IMR-90 (cell line): ENCODE results near the gene PMS1. TPM values are rescaled to one million over a fixed set of nuclear protein-coding genes. Genes with fewer than 3 reads are reported as not detected.

Experiments
- ATAC-seq: fragments of 200-7000 bp; cut with Tn5 transposase; 2 replicates; pipeline ENCODE4 v1.9.1; 2020; ENCODE audit warnings: low read depth, mild to moderate bottlenecking, moderate library complexity
- BruUV-seq: library from RNA; stranded (reverse); fragments of 400-500 nt; replicated peaks from 2 replicates; lab custom pipeline; 2021; lab: Mats Ljungman, UMichigan
- CTCF ChIA-PET: fragments of 300-600 bp; formaldehyde crosslinking; extraction: SDS; loops from one replicate; lab custom pipeline; 2021; ENCODE audit warnings: antibody characterized with exemption; lab: Yijun Ruan, JAX
- POLR2A ChIA-PET: fragments of 300-600 bp; sonication (Branson Sonifier 250); formaldehyde crosslinking; loops from one replicate; lab custom pipeline; 2022; ENCODE audit warnings: antibody characterized with exemption; ENCODE audit not compliant: unreplicated experiment; lab: Charles Lee
- DNase-seq: peaks from one replicate; pipeline ENCODE4 v3.0.0; 2013
- H2AFZ ChIP-seq: replicated peaks from 2 replicates; pipeline ENCODE3; 2013; ENCODE audit warnings: low read length, mild to moderate bottlenecking; ENCODE audit not compliant: poor library complexity
- H2AK5ac ChIP-seq: 2 replicates; pipeline ENCODE4 v1.6.1; 2013; ENCODE audit warnings: low read depth, low read length, inconsistent platforms
- H2AK9ac ChIP-seq: replicated peaks from 2 replicates; pipeline ENCODE3; 2013; ENCODE audit warnings: mild to moderate bottlenecking, low read depth, low read length, moderate library complexity; ENCODE audit not compliant: poor library complexity
- H2BK120ac ChIP-seq: 2 replicates; pipeline ENCODE4 v1.6.1; 2013; ENCODE audit warnings: low read depth, low read length, inconsistent platforms
- H2BK15ac ChIP-seq: 3 replicates; pipeline ENCODE4 v1.6.1; 2013; ENCODE audit warnings: low read depth, low read length, inconsistent platforms
- H2BK20ac ChIP-seq: 2 replicates; pipeline ENCODE4 v1.6.1; 2013; ENCODE audit warnings: low read depth, mild to moderate bottlenecking, inconsistent platforms, low read length, moderate library complexity
- H2BK5ac ChIP-seq: 2 replicates; pipeline ENCODE4 v1.6.1; 2013; ENCODE audit warnings: mild to moderate bottlenecking, low read depth, low read length, inconsistent platforms; ENCODE audit not compliant: poor library complexity, severe bottlenecking
- H3K14ac ChIP-seq: replicated peaks from 2 replicates; pipeline ENCODE4 v1.6.1; 2013; ENCODE audit warnings: low read depth, low read length, inconsistent platforms
- H3K18ac ChIP-seq: 2 replicates; pipeline ENCODE4 v1.6.1; 2013; ENCODE audit warnings: low read depth, low read length, control low read depth
- H3K23ac ChIP-seq: 2 replicates; pipeline ENCODE4 v1.6.1; 2013; ENCODE audit warnings: low read depth, low read length, inconsistent platforms
- H3K27ac ChIP-seq: 2 replicates; pipeline ENCODE4 v1.5.1; 2013; ENCODE audit warnings: mild to moderate bottlenecking, control low read depth, low read length; ENCODE audit not compliant: insufficient read depth
- H3K27me3 ChIP-seq: 2 replicates; pipeline ENCODE4 v1.6.1; 2013; ENCODE audit warnings: low read length; ENCODE audit not compliant: control insufficient read depth, insufficient read depth
- H3K36me3 ChIP-seq: 2 replicates; pipeline ENCODE4 v1.6.1; 2013; ENCODE audit warnings: low read length, mixed read lengths; ENCODE audit not compliant: control insufficient read depth, insufficient read depth
- H3K4ac ChIP-seq: 2 replicates; pipeline ENCODE4 v1.6.1; 2013; ENCODE audit warnings: low read depth, low read length, inconsistent platforms
- H3K4me1 ChIP-seq: 2 replicates; pipeline ENCODE4 v1.6.1; 2013; ENCODE audit warnings: low read length, mixed read lengths; ENCODE audit not compliant: control insufficient read depth, insufficient read depth
- H3K4me2 ChIP-seq: 2 replicates; pipeline ENCODE4 v1.6.1; 2013; ENCODE audit warnings: low read depth, mild to moderate bottlenecking, control low read depth, low read length, moderate library complexity
- H3K4me3 ChIP-seq: 2 replicates; pipeline ENCODE4 v1.5.1; 2013; ENCODE audit warnings: low read depth, mild to moderate bottlenecking, control low read depth, low read length, moderate library complexity; ENCODE audit not compliant: insufficient read depth
- H3K56ac ChIP-seq: 2 replicates; pipeline ENCODE4 v1.6.1; 2013; ENCODE audit warnings: low read length, inconsistent platforms; ENCODE audit not compliant: insufficient read depth; ENCODE audit errors: extremely low read depth
- H3K79me1 ChIP-seq, 2 experiments: 2 replicates each; pipeline ENCODE4 v1.6.1; 2013; ENCODE audit warnings: low read length in 2 of 2, inconsistent platforms in 1 of 2, low read depth in 1 of 2
- H3K9ac ChIP-seq: 2 replicates; pipeline ENCODE4 v1.6.1; 2013; ENCODE audit warnings: low read depth, low read length, control low read depth
- H3K9me1 ChIP-seq: 2 replicates; pipeline ENCODE4 v1.6.1; 2013; ENCODE audit warnings: low read length, inconsistent platforms; ENCODE audit not compliant: insufficient read depth
- H3K9me3 ChIP-seq: 2 replicates; pipeline ENCODE4 v1.6.1; 2013; ENCODE audit warnings: low read length; ENCODE audit not compliant: control insufficient read depth, insufficient read depth
- H4K20me1 ChIP-seq: 2 replicates; pipeline ENCODE4 v1.6.1; 2013; ENCODE audit warnings: low read length, inconsistent platforms; ENCODE audit not compliant: insufficient read depth
- H4K5ac ChIP-seq: 2 replicates; pipeline ENCODE4 v1.6.1; 2013; ENCODE audit warnings: mild to moderate bottlenecking, low read depth, low read length, control low read depth
- H4K8ac ChIP-seq, 2 experiments: 2 replicates each; pipeline ENCODE4 v1.6.1; 2013; ENCODE audit warnings: low read depth in 2 of 2, low read length in 2 of 2, control low read depth in 1 of 2, inconsistent platforms in 1 of 2
- H4K91ac ChIP-seq: 2 replicates; pipeline ENCODE4 v1.6.1; 2013; ENCODE audit warnings: low read depth, low read length, inconsistent platforms; ENCODE audit not compliant: insufficient read depth
- BHLHE40 ChIP-seq: fragments of 150-350 bp; IDR thresholded peaks from 2 replicates; pipeline ENCODE4 v1.6.1; 2016; ENCODE audit warnings: mild to moderate bottlenecking, low read depth, low read length
- CEBPB ChIP-seq: IDR thresholded peaks from 2 replicates; pipeline ENCODE4 v1.6.1; 2012; ENCODE audit warnings: low read depth, low read length, improper control_type of control experiment
- CHD1 ChIP-seq: IDR thresholded peaks from 2 replicates; pipeline ENCODE4 v1.6.1; 2012; ENCODE audit warnings: low read depth, low read length, improper control_type of control experiment
- FOS ChIP-seq: fragments of 150-350 bp; IDR thresholded peaks from 2 replicates; pipeline ENCODE4 v1.6.1; 2016; ENCODE audit warnings: low read depth, low read length
- MAFK ChIP-seq: IDR thresholded peaks from 2 replicates; pipeline ENCODE4 v1.6.1; 2012; ENCODE audit warnings: low read depth, low read length, improper control_type of control experiment
- MAZ ChIP-seq: IDR thresholded peaks from 2 replicates; pipeline ENCODE4 v1.6.1; 2012; ENCODE audit warnings: low read depth, mild to moderate bottlenecking, low read length, improper control_type of control experiment, moderate library complexity, borderline replicate concordance
- MXI1 ChIP-seq: IDR thresholded peaks from 2 replicates; pipeline ENCODE4 v1.6.1; 2012; ENCODE audit warnings: low read depth, mild to moderate bottlenecking, low read length, moderate library complexity, borderline replicate concordance
- NFE2L2 ChIP-seq: fragments of 150-350 bp; IDR thresholded peaks from 2 replicates; pipeline ENCODE4 v1.6.1; 2016; ENCODE audit warnings: low read depth, mild to moderate bottlenecking, low read length
- POLR2A ChIP-seq: IDR thresholded peaks from 2 replicates; pipeline ENCODE4 v1.6.1; 2012; ENCODE audit warnings: mild to moderate bottlenecking, low read depth, low read length
- RAD21 ChIP-seq: IDR thresholded peaks from 2 replicates; pipeline ENCODE4 v1.6.1; 2012; ENCODE audit warnings: low read length, improper control_type of control experiment
- RCOR1 ChIP-seq: IDR thresholded peaks from 2 replicates; pipeline ENCODE4 v1.6.1; 2012; ENCODE audit warnings: mild to moderate bottlenecking, low read length, improper control_type of control experiment; ENCODE audit not compliant: insufficient replicate concordance
- RFX5 ChIP-seq: IDR thresholded peaks from 2 replicates; pipeline ENCODE4 v1.8.0; 2012; ENCODE audit warnings: low read depth, mild to moderate bottlenecking, low read length, moderate library complexity
- SMC3 ChIP-seq: fragments of 150-350 bp; IDR thresholded peaks from 2 replicates; pipeline ENCODE4 v1.6.1; 2016; ENCODE audit warnings: low read depth, mild to moderate bottlenecking, antibody characterized with exemption, low read length, moderate library complexity
- USF2 ChIP-seq: fragments of 150-350 bp; IDR thresholded peaks from 2 replicates; pipeline ENCODE4 v1.6.1; 2017; ENCODE audit warnings: mild to moderate bottlenecking, antibody characterized with exemption, low read length, low read depth
- whole genome bisulfite sequencing, 2 experiments: methylation state at CpG; one replicate each; pipeline versions ENCODE4 v1.1.5 to v1.1.7; 2013; ENCODE audit warnings: missing lambda C conversion rate in 2 of 2; ENCODE audit not compliant: insufficient read length in 1 of 2; ENCODE audit errors: extremely low coverage in 2 of 2; 5-methylcytosine and 5-hydroxymethylcytosine counted together
- dilution Hi-C: fragments of 300-500 bp; cut with HindIII; formaldehyde crosslinking; loops from one replicate; pipeline ENCODE4 v1.14.3; 2018; ENCODE audit warnings: low sequenced_read_pairs; ENCODE audit not compliant: unreplicated experiment
- in situ Hi-C: fragments of 300-500 bp; cut with MboI; formaldehyde crosslinking; loops from 3 replicates; pipeline ENCODE4 v1.14.3; 2019; ENCODE audit warnings: low sequenced_read_pairs, inconsistent platforms, mixed read lengths
- intact Hi-C: fragments of 100-400 bp; cut with micrococcal nuclease; formaldehyde crosslinking; loops from 2 replicates; pipeline ENCODE4 v1.10.0; 2022
- polyA plus RNA-seq, 3 experiments: library from polyadenylated mRNA; depleted of rRNA; stranded (reverse); fragments of >200 nt; gene quantifications; 2 replicates each; pipeline ENCODE4 v1.2.3, GENCODE V29; 2012; ENCODE audit warnings: low replicate concordance in 1 of 3
- total RNA-seq: library from RNA; depleted of rRNA; stranded (reverse); fragments of >200 nt; gene quantifications from 2 replicates; pipeline ENCODE4 v1.2.3, GENCODE V29; 2012
- TF ChIP-seq, protein P1 (sequence below): fragments of 150-350 bp; IDR thresholded peaks from 2 replicates; pipeline ENCODE4 v1.6.1; 2016; ENCODE audit warnings: low read depth, mild to moderate bottlenecking, low read length, moderate library complexity, borderline replicate concordance
- TF ChIP-seq, protein P2 (sequence below): conservative IDR thresholded peaks from 2 replicates; pipeline ENCODE4 v1.5.1; 2012; ENCODE audit warnings: mild to moderate bottlenecking, low read depth, low read length, improper control_type of control experiment

Gene PMS1
- total and polyA plus RNA-seq, 2 of the 4 experiments (the other 2 are of a cell fraction): 8.1 to 10.6 TPM

- TF ChIP-seq MAZ (no peak), RCOR1 (no peak), CEBPB (no peak), MAFK (no peak), FOS (no peak), SMC3 (no peak), RAD21 (no peak), POLR2A (no peak), CHD1 (no peak), RFX5 (no peak), BHLHE40 (no peak), USF2 (no peak), MXI1 (no peak), NFE2L2 (no peak)
- TF ChIP-seq, protein P1, sequence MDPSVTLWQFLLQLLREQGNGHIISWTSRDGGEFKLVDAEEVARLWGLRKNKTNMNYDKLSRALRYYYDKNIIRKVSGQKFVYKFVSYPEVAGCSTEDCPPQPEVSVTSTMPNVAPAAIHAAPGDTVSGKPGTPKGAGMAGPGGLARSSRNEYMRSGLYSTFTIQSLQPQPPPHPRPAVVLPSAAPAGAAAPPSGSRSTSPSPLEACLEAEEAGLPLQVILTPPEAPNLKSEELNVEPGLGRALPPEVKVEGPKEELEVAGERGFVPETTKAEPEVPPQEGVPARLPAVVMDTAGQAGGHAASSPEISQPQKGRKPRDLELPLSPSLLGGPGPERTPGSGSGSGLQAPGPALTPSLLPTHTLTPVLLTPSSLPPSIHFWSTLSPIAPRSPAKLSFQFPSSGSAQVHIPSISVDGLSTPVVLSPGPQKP: no peak
- TF ChIP-seq, protein P2, sequence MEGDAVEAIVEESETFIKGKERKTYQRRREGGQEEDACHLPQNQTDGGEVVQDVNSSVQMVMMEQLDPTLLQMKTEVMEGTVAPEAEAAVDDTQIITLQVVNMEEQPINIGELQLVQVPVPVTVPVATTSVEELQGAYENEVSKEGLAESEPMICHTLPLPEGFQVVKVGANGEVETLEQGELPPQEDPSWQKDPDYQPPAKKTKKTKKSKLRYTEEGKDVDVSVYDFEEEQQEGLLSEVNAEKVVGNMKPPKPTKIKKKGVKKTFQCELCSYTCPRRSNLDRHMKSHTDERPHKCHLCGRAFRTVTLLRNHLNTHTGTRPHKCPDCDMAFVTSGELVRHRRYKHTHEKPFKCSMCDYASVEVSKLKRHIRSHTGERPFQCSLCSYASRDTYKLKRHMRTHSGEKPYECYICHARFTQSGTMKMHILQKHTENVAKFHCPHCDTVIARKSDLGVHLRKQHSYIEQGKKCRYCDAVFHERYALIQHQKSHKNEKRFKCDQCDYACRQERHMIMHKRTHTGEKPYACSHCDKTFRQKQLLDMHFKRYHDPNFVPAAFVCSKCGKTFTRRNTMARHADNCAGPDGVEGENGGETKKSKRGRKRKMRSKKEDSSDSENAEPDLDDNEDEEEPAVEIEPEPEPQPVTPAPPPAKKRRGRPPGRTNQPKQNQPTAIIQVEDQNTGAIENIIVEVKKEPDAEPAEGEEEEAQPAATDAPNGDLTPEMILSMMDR: no peak
- 100% methylated on average over 2 of the region's 12 CpGs; no CpG with 5 or more reads in 1 of the 2 experiments for WGBS, 2 experiments
These were observed 7.2 kb downstream of the PMS1 start for GRCh38 chr2:189791338-189792042.

More at GRCh38 chr2:189791338-189792042, 7.2 kb downstream of the PMS1 start:
- H3K4me3 ChIP-seq: no peak overlapping the region
- H2BK15ac ChIP-seq: no peak overlapping the region
- H4K5ac ChIP-seq: no peak overlapping the region
- ChIA-PET CTCF (no interaction called here), POLR2A (no interaction called here)
- no peak overlapping the region for H3K4me2 ChIP-seq
- no peak overlapping the region for H2AFZ ChIP-seq
- H3K36me3 ChIP-seq: peaks cover 9% of the 10 kb centered on the region
- no peak for ATAC-seq
- H2AK5ac ChIP-seq: no peak overlapping the region
- H4K8ac ChIP-seq: no peak overlapping the region
- no peak for DNase-seq
- no peak overlapping the region for H3K18ac ChIP-seq
- H3K14ac ChIP-seq: no peak overlapping the region
- H2BK120ac ChIP-seq: no peak overlapping the region
- in situ Hi-C loops: no loop called here
- no peak overlapping the region for H2AK9ac ChIP-seq
- H2BK5ac ChIP-seq: no peak overlapping the region
- intact Hi-C loops: no loop called here
- H3K27me3 ChIP-seq: no peaks in the 10 kb centered on the region
- no peak overlapping the region for H3K27ac ChIP-seq
- no peak overlapping the region for H4K91ac ChIP-seq
- peaks cover 6 to 18% of the 10 kb centered on the region in 2 experiments for H3K79me1 ChIP-seq
- H3K9me3 ChIP-seq: no peaks in the 10 kb centered on the region
- dilution Hi-C loops: no loop called here
- no peaks in the 10 kb centered on the region for H4K20me1 ChIP-seq
- H3K4ac ChIP-seq: no peak overlapping the region
- no peak overlapping the region for H2BK20ac ChIP-seq
- no peak overlapping the region for H3K23ac ChIP-seq
- no peaks in the 10 kb centered on the region for H3K9me1 ChIP-seq
- no TSS peak for BruUV-seq
- no peak overlapping the region for H3K56ac ChIP-seq
- H3K4me1 ChIP-seq: no peaks in the 10 kb centered on the region
- no peak overlapping the region for H3K9ac ChIP-seq
